Mammary epithelial cell (primary cell): ENCODE data around the gene ASIP.

Source experiments
- EZH2 ChIP-seq: IDR thresholded peaks from 2 replicates; pipeline ENCODE4 v1.6.1; 2012; ENCODE audit warnings: low read length, inconsistent platforms, borderline replicate concordance
- TF ChIP-seq, protein P1 (sequence below), 2 donors: IDR thresholded peaks in 1 of 2; conservative IDR thresholded peaks in 1 of 2; 2 replicates each; pipeline ENCODE4 v1.5.1; 2011 to 2012; ENCODE audit warnings: inconsistent platforms in 2 of 2, low read length in 2 of 2, mild to moderate bottlenecking in 2 of 2, control low read depth in 1 of 2, low read depth in 1 of 2; ENCODE audit not compliant: insufficient read depth in 1 of 2; ENCODE audit errors: extremely low read depth in 1 of 2

DNA sequence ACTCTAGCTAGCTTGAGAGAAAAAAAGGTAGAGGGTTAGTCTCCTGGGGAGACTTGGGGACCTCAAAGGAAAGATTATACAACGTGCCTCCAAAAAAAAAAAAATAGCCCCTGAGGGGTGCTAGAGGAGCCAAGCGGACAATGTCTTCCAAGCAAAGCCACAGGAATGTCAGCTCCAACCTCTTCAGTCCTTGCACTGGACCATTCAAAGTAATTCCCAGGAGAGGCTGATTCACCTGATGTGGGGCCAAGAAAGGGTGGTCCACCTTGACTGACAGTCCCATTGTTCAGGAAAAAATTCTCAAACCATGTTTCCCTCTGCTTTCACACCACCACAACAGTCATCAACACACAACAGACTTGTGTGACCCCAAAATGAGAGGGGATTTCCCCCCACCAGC is 30.7 kb downstream of the ASIP start:
- TF ChIP-seq, protein P1, sequence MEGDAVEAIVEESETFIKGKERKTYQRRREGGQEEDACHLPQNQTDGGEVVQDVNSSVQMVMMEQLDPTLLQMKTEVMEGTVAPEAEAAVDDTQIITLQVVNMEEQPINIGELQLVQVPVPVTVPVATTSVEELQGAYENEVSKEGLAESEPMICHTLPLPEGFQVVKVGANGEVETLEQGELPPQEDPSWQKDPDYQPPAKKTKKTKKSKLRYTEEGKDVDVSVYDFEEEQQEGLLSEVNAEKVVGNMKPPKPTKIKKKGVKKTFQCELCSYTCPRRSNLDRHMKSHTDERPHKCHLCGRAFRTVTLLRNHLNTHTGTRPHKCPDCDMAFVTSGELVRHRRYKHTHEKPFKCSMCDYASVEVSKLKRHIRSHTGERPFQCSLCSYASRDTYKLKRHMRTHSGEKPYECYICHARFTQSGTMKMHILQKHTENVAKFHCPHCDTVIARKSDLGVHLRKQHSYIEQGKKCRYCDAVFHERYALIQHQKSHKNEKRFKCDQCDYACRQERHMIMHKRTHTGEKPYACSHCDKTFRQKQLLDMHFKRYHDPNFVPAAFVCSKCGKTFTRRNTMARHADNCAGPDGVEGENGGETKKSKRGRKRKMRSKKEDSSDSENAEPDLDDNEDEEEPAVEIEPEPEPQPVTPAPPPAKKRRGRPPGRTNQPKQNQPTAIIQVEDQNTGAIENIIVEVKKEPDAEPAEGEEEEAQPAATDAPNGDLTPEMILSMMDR (conservative IDR thresholded peaks at IDR 0.05 in 1 of 2, IDR thresholded peaks at IDR 0.05 in 1 of 2; ENCODE audit: extremely low read depth in 1 of 2, insufficient read depth in 1 of 2, low read depth in 1 of 2, low read length in 2 of 2) = no peak
- no peak for TF ChIP-seq EZH2
